NCI-H128 (cell line): ENCODE results near the gene EBPL.
"Not testable (repeated sequence)": the region's sequence is repeated elsewhere in the genome, so short reads cannot be mapped to it uniquely, and the experiment has no call there.

ENCODE experiments used
- DNase-seq: peaks from one replicate; lab custom pipeline; 2025; ENCODE audit not compliant: unreplicated experiment; lab: John Stamatoyannopoulos, UW

Gene EBPL

GRCh38 chr13:49635599-49636433 lies 55.5 kb downstream of the EBPL start:
- DNase-seq = no peak

DNA sequence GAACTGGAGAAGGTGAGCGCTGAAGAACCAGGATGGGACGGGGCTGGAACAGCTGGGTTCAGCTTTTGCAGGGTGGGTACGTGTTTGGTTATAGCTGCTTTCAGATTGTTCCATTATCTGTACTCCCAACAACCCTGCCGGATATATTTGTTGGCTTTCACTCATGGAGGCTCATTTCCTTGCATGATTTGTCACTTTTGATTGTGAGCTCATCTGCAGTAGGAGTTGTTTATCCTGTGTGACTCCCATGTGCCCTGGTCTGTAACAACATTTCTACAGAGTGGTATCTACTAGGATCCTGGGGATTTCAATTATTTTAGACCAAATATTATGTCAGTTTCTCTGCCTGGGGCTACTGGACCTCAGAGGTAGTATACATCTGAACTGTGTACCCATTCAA lies 57.6 kb downstream of the EBPL start:
- no peak for DNase-seq

DNA sequence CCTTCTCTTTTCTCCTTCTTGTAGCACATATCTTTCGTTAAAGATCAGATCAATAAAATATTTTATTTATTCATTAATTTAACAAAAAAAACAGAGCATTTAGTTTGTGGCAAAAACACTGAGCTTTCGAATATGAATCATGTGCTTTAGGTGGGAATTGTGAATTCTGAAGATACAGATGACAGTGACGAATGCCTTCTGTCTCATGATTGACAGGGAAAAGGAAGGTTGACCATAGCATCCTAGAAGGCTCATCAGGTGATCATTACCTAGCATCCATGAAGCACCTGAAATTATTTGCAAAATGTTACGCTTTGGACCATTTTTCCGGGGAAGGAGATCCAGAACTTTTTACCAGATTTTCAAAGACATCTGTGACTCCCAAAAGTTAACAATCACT lies 59.1 kb downstream of the EBPL start:
- DNase-seq = no peak

DNA sequence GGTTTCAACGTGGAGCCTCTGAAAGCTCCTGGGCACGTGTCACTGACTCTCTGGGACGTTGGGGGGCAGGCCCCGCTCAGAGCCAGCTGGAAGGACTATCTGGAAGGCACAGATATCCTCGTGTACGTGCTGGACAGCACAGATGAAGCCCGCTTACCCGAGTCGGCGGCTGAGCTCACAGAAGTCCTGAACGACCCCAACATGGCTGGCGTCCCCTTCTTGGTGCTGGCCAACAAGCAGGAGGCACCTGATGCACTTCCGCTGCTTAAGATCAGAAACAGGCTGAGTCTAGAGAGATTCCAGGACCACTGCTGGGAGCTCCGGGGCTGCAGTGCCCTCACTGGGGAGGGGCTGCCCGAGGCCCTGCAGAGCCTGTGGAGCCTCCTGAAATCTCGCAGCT lies 60.7 kb downstream of the EBPL start:
- DNase-seq = no peak

- no peak for DNase-seq
Measured at GRCh38 chr13:49629947-49630346, 61.3 kb downstream of the EBPL start.

DNA sequence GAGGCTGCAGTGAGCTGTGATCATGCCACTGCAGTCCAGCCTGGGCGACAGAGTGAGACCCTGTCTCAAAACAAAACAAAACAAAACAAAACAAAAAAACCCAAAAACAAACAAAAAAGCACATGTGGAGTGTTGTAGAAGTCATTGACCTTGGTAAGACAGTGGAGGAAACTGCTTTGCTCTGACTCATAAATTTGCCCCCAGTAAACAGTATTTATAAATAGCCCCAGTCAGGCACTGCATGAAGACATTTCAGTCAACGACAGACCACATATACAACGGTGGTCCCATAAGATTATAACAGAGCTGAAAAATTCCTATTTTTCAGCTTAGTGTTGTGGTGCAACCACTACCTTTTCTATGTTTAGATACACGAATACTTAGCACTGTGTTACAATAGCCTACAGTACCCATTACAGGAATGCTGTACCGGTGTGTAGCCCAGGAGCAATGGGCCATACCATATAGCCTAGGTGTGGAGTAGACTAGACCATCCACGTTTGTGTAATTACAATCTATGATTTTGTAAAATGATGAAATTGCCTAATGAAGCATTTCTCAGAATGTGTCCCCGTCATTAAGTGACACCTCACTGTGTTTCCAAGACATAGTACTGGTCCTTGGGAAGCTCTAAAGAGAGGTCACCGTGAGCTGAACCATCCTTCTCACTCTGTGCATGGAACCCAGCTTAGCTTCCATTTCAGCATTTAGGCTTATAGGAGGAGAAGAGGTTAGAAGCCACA lies 61.9 kb downstream of the EBPL start:
- no peak for DNase-seq

DNA sequence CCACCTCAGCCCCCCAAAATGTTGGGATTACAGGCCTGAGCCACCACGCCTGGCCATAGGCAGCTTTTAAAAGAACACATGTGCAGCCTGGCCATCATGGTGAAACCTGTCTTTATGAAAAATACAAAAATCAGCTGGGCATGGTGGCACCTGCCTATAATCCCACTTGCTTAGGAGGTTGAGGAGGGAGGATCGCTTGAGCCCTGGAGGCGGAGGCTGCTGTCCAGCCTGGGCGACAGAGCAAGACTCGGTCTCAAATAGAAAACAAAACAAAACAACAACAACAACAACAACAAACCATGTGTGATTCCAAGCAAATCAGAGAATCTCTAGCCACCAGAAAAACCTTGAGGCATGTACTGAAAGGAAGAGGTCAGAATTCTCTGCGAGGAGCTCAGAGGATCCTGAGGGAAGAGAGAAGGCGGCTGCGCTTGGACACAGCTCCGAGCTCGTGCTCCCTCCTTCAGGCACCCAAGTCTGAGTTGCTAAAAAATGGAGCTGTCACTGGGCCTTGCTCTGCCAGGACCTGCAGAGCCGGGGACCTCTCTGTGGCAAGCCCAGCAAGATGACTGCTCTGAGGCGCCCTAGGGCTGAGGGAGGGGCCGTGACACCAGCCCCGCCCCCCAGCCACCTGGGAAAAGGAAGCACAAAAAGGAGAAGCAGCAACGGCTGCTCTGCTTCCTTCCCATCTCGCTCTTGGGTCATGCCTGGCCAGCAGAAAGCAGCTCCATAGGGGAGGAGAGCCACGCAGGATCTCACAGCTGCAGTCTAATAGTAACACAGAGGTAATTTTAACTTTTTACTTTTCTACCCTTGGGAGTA lies 63.2 kb downstream of the EBPL start, which contains the start of gene ARL11:
Gene ARL11, plus strand, starts transcription at position 677 of the 822 bp plus-strand sequence. CDS start 1,941 bp downstream, outside the sequence.
- no peak for DNase-seq

DNA sequence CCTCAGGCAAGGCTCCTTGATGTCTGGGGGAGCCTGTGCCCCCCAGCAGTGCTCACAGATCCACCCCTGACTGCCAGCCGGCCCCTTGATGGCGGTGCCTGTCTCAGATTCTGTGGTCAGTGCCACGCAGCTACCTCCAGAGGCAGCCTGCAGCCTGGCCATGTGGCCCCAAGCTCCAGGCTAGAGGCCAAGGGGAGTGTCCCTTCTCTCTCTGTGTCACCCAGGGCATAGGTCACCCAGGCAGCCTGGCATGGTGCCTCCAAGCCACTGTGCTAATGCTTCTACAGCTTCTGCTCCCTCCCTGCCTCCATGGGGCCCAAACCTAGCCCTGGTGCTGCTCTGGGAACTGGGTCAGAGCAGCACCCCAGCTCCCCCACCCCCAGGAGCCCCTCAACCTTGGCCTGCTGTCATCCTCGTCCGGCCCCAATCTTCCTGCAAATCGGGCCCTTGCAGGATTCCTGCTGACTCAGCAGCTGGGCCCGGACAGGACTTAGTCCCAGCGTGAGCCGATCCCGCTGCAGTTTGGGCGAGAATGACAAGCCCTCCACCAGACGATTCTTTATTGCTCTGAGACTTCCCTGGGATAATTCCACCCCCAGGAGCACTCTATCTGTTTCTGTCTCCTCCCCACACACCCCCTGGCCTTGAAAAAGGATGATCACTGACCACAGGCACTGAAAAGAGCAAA lies 65.8 kb downstream of the EBPL start:
- no peak for DNase-seq

- no peak for DNase-seq
Measured at GRCh38 chr13:49624229-49624628, 67.1 kb downstream of the EBPL start.

DNA sequence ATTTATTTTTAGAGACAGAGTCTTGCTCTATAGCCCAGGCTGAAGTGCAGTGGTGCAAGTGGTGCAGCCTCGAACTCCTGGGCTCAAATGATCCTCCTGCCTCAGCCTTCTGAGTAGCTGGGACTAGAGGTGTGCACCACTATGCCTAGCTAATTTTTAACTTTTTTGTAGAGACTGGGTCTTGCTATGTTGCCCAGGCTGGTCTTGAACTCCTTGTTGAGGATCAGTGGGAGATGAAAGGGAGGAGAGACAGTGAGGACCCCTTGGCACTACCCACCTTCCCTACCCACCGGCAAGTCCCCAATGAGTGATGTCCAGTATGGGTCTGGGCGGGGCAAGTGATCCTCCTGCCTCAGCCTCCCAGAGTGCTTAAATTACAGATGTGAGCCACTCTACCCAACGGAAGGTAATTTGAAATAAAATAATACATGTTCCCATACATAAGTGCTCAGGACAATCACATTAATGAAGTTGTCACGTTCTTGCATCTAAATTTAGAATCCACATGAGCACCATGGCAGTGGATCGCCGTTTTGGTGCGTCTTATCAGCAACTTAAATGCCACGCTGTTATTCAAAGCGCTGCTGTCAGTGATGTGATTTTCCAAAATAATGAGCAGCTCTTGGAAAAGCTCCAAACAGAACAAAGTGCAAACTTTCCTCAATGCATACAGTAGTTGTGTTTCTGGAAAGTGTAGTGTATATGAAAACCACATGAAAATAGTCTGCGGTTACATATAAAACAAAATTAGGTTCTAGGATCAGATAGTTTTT lies 68.9 kb downstream of the EBPL start:
- no peak for DNase-seq

GRCh38 chr13:49620170-49620621 lies 71.1 kb downstream of the EBPL start:
- DNase-seq = no peak

- no peak for DNase-seq
Measured at GRCh38 chr13:49616676-49617065, 74.6 kb downstream of the EBPL start.

- DNase-seq = no peak
Measured at GRCh38 chr13:49615836-49616675, 75.2 kb downstream of the EBPL start.

GRCh38 chr13:49612042-49612441 lies 79.2 kb downstream of the EBPL start:
- DNase-seq = not testable (repeated sequence)
